ENCODE results near the gene STMN3.

GRCh38 chr20:63691711-63692435 lies 38.6 kb upstream of the STMN3 start:
- TF ChIP-seq, protein P1, sequence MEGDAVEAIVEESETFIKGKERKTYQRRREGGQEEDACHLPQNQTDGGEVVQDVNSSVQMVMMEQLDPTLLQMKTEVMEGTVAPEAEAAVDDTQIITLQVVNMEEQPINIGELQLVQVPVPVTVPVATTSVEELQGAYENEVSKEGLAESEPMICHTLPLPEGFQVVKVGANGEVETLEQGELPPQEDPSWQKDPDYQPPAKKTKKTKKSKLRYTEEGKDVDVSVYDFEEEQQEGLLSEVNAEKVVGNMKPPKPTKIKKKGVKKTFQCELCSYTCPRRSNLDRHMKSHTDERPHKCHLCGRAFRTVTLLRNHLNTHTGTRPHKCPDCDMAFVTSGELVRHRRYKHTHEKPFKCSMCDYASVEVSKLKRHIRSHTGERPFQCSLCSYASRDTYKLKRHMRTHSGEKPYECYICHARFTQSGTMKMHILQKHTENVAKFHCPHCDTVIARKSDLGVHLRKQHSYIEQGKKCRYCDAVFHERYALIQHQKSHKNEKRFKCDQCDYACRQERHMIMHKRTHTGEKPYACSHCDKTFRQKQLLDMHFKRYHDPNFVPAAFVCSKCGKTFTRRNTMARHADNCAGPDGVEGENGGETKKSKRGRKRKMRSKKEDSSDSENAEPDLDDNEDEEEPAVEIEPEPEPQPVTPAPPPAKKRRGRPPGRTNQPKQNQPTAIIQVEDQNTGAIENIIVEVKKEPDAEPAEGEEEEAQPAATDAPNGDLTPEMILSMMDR (conservative IDR thresholded peaks at IDR 0.05; ENCODE audit: low read depth, low read length), result no peak
- no peak for TF ChIP-seq EZH2 (IDR thresholded peaks at IDR 0.05; ENCODE audit: low read length, unreplicated experiment)

Measured in PC-3 (cell line).